ENCODE measurements around the gene TMEM203.

TMEM203 gene

DNA sequence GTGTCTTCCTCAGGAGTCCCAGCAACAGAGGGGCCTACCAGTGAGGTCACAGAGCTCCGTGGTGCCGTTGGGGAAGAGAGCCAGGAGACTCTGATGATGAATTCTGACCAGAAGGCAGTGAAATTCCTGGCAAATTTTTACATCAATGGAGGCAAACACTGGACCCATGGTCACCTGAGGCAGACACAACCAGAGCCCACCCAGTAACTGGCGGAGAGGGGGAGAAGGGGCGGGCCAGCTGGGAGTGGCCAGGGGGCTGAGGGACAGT is 45.7 kb upstream of the TMEM203 start, which contains the start of gene STPG3:
Gene STPG3, plus strand, starts transcription at position 93 of the 268 bp plus-strand sequence. Its CDS starts 1 bp downstream, at position 94.
- TF ChIP-seq, protein P1, sequence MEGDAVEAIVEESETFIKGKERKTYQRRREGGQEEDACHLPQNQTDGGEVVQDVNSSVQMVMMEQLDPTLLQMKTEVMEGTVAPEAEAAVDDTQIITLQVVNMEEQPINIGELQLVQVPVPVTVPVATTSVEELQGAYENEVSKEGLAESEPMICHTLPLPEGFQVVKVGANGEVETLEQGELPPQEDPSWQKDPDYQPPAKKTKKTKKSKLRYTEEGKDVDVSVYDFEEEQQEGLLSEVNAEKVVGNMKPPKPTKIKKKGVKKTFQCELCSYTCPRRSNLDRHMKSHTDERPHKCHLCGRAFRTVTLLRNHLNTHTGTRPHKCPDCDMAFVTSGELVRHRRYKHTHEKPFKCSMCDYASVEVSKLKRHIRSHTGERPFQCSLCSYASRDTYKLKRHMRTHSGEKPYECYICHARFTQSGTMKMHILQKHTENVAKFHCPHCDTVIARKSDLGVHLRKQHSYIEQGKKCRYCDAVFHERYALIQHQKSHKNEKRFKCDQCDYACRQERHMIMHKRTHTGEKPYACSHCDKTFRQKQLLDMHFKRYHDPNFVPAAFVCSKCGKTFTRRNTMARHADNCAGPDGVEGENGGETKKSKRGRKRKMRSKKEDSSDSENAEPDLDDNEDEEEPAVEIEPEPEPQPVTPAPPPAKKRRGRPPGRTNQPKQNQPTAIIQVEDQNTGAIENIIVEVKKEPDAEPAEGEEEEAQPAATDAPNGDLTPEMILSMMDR (IDR thresholded peaks at IDR 0.05; ENCODE audit: borderline replicate concordance, insufficient read depth, low read depth, low read length), result no peak
- H3K4me3 ChIP-seq (ENCODE audit: low read depth, low read length), result no peak within 1 kb of the TSS

DNA sequence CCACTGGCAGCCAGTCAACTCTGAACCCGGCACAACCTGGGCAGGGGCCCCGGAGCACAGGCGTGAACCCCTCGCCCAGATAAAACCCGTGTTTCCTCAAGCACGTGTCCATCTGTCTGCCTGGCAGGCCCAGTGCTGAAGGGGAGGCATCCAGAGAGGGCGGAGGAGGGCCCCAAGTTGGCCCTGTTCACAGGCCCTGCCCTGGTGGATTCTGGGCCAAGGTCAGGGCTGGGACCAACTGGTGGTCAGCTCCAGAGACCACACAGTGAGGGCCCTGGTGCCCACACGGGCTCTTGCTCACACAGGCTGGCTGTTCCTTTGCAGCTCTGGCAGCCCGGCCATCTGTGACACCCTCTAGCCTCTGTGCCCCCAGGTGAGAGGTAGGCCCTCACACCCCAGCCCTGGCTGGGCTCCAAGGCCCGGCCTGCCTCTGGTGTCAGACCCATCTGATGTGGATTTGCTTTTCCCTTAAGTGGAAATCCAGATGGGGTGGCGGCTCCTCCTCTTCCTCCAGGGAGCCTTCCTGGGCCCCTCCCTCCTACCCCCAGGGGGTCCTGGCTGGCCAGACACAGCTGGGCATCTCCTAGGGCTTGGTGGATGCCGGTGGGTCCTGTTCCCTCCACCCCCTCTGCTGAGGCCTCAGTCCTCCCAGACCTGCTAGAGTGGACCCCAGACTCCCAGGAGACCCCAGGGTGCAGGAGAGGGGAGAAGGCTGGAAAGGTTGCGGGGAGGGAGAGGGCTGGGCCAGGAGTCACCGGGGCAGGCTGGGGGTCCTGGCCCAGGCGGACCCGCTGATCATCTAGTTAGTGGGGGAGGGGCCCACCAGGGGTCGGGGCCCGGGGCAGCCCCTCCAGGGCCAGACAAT is 45.1 kb upstream of the TMEM203 start:
- TF ChIP-seq, protein P1 (IDR thresholded peaks at IDR 0.05; ENCODE audit: borderline replicate concordance, insufficient read depth, low read depth, low read length), result no peak

DNA sequence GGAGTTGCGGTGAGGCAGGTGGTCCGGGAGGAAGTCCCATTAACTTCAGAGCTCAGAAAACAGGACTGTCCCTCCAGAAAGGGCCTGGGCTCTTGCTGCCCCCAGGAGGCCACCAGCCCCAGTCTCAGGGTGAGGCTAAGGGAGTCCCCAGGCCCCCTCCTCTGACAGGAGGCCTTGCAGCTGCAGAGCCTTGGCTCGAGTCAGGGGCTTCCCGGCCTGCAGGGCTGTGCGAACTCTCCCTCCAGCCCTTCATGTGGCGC is 42.4 kb upstream of the TMEM203 start:
- TF ChIP-seq, protein P1 (IDR thresholded peaks at IDR 0.05; ENCODE audit: borderline replicate concordance, insufficient read depth, low read depth, low read length), result no peak
- H3K4me3 ChIP-seq (ENCODE audit: low read depth, low read length), result no peak overlapping the region

More for the DNA sequence above, 45.1 kb upstream of the TMEM203 start:
- H3K4me3 ChIP-seq (ENCODE audit: low read depth, low read length), result no peak overlapping the region

DNA sequence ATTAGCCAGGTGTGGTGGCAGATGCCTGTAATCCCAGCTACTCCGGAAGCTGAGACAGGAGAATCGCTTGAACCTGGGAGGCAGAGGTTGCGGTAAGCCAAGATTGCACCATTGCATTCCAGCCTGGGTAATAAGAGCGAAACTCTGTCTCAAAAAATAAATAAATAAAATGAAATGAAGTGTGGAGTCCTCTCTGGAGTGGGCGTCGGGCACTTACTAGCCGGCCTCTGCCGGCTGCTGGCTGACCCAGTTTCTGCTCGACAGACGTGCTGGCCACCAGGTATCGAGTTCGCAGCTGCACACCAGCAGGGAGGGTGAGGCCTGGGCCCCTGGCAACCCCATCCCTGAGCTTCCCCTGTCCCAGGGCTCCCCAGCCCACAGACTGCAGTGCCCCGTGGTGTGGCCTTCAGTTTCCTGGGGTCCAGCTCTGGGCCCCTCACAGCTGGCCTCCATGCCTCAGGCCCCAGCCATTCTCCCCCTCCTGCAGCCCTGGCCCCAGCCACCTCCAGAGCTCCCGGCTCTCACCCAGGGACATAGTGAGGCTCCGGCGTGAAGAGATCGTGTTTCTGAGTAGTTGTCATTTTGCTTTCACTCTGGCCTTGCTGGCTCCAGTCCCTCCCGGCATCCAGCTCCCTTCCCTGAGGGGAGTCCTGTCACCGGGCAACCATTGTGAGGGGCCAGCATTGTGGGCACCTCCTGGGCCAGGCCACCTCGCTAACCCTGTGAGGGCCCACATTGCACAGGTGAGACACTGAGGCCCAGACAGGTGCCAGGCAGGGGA is 41.9 kb upstream of the TMEM203 start:
- H3K4me3 ChIP-seq (ENCODE audit: low read depth, low read length), result no peak overlapping the region
- TF ChIP-seq, protein P1 (IDR thresholded peaks at IDR 0.05; ENCODE audit: borderline replicate concordance, insufficient read depth, low read depth, low read length), result no peak

DNA sequence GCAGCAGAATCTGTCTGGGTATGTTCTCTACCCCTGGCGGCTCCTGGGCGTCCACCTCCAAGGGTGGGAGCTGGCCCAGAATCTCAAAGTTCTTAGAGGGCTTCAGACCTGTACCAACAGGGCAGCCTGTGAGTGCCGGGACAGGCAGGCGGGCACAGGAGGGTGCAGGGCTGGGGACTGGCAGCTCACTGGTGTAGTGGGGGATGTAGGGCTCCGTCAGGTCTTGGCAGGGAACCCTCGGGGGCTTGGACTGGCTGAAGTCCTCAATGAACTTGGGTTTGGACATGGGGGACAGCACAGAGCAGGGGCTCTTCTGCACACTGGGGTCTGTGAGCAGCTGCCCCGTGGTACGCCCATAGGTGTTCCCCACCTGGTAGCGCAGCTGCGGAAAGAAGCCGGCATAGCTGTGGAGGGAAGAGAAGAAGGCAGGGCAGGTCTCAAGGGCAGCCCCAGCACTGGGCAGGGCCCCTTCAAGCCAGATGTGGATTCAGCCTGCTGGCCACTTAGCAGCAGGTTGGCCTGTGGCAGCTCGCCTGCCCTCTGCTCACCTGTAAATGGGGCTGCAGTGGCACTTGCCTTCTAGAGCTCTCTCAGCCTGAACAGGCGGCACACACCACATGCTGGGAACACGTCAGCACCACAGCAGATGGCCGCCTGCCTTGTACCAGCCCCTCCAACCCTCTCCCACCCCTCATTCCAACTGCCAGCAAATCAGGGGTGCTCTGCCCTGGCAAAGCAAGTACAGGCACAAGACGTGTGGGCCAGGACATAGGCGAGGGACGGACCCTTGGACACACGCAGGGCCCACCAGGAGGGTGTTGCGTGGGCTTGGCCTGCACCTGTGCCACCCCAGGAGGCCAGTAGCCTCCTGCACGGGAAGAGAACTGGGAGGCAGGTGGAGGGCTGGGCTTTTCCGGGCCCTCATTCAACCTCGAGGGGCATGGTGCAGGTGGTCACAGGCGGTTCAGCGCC is 40.3 kb upstream of the TMEM203 start:
- TF ChIP-seq, protein P1 (IDR thresholded peaks at IDR 0.05; ENCODE audit: borderline replicate concordance, insufficient read depth, low read depth, low read length), result no peak
- no peak overlapping the region for H3K4me3 ChIP-seq (ENCODE audit: low read depth, low read length)

DNA sequence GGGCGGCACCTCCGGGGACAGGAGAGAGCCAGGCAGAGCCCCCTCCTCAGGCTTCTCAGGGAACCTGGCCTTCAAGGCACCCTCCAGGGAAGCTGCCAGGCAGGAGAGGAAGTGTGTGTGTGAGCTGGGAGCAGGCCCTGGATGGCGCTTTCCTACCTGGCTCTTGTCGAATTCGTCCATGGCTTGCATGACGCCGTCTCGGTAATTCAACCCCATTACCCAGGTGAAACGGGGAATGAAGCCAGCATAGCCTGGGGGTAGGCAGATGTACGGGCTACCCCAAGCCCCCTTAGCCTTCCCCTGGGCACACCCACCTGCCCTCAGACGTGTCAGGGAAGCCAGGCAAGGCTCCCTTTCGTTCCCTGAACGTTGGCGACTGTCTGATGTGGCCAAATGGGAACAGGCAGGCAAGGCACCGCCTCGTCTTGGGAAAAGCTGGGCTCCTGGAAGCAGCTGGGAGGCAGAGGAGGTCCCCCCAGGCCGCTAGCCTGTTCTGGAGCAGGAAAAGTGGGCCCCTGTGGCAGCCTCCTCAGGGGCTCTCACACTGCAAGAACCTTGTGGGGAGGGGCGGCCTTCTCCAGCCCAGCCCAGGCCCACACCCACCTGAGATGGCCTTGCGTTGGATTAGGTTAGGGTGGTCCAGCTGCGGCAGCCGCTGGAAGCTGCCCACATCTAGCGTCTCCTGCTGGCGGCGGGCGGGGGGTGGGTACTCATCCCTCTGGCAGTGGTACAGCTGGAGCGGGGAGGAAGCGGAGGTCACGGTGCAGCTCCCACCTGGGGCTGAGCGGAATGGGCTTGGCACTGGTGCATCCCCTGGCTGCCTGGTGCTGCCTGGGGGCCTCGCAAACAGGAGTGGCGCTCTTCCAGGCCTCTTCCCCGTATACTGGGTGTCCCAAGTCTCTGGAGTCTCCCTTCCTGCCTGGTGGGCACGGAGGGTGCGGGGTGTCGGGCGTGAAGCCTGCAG is 39.3 kb upstream of the TMEM203 start:
- no peak overlapping the region for H3K4me3 ChIP-seq (ENCODE audit: low read depth, low read length)
- TF ChIP-seq, protein P1 (IDR thresholded peaks at IDR 0.05; ENCODE audit: borderline replicate concordance, insufficient read depth, low read depth, low read length), result no peak

Data from GM12875 (cell line).